SK-N-SH (cell line): ENCODE results near the gene HRH3. TPM values are rescaled to one million over a fixed set of nuclear protein-coding genes. Genes with fewer than 3 reads are reported as not detected.

Experiments used
- CTCF ChIA-PET: fragments of 300-600, 350-600 bp; formaldehyde crosslinking; extraction: SDS; loops from one replicate; lab custom pipeline; 2021; lab: Yijun Ruan, JAX
- POLR2A ChIA-PET: fragments of 350-600 bp; sonication (Branson Sonifier 250); formaldehyde crosslinking; extraction: SDS; loops from one replicate; lab custom pipeline; 2020; ENCODE audit warnings: antibody characterized with exemption, inconsistent platforms; lab: Yijun Ruan, JAX
- DNase-seq: peaks from one replicate; pipeline ENCODE4 v3.0.0; 2012
- H2AFZ ChIP-seq: fragments of 200-600 bp; sonication (generic); 2 replicates; pipeline ENCODE4 v1.8.1; 2016; ENCODE audit warnings: antibody characterized with exemption, mild to moderate bottlenecking, low read depth
- H3F3A ChIP-seq: fragments of 200-600 bp; sonication (generic); replicated peaks from 2 replicates; pipeline ENCODE3; 2016; ENCODE audit warnings: antibody characterized with exemption, mild to moderate bottlenecking; ENCODE audit not compliant: insufficient read depth
- H3K27ac ChIP-seq, 2 experiments: fragments of 200-500 bp in 1 of 2; fragments of 200-600 bp in 1 of 2; sonication (Bioruptor generic) in 1 of 2; sonication (generic), shearing (Covaris generic) in 1 of 2; 2 replicates each; pipeline versions ENCODE4 v1.5.1 to v1.6.1; 2014 to 2016; ENCODE audit warnings: low read depth in 2 of 2, inconsistent platforms in 1 of 2, low read length in 1 of 2, mild to moderate bottlenecking in 1 of 2, mixed read lengths in 1 of 2
- H3K27me3 ChIP-seq: fragments of 200-600 bp; sonication (generic), shearing (Covaris generic); 2 replicates; pipeline ENCODE4 v1.6.1; 2016; ENCODE audit warnings: mixed run types; ENCODE audit not compliant: insufficient read depth
- H3K36me3 ChIP-seq, 2 experiments: fragments of 200-500 bp in 1 of 2; fragments of 200-600 bp in 1 of 2; sonication (Bioruptor generic) in 1 of 2; sonication (generic) in 1 of 2; replicated peaks in 1 of 2; 2 replicates each; pipeline versions ENCODE3 to v1.5.1; 2014 to 2016; ENCODE audit warnings: low read length in 1 of 2, mild to moderate bottlenecking in 1 of 2; ENCODE audit not compliant: insufficient read depth in 2 of 2, control insufficient read depth in 1 of 2
- H3K4me1 ChIP-seq, 2 experiments: fragments of 200-500 bp in 1 of 2; fragments of 200-600 bp in 1 of 2; sonication (Bioruptor generic) in 1 of 2; sonication (generic), shearing (Covaris generic) in 1 of 2; 2 replicates each; pipeline versions ENCODE4 v1.5.1 to v1.6.1; 2014 to 2016; ENCODE audit warnings: low read depth in 1 of 2, low read length in 1 of 2, mixed run types in 1 of 2; ENCODE audit not compliant: insufficient read depth in 2 of 2, control insufficient read depth in 1 of 2
- H3K4me2 ChIP-seq: fragments of 200-600 bp; sonication (generic), shearing (Covaris generic); 2 replicates; pipeline ENCODE4 v1.6.1; 2017; ENCODE audit warnings: mixed run types
- H3K4me3 ChIP-seq, 2 experiments: fragments of 200-500 bp in 1 of 2; fragments of 200-600 bp in 1 of 2; sonication (Bioruptor generic) in 1 of 2; sonication (generic), shearing (Covaris generic) in 1 of 2; 2 replicates each; pipeline versions ENCODE4 v1.5.1 to v1.8.1; 2014 to 2016; ENCODE audit warnings: low read depth in 2 of 2, inconsistent platforms in 1 of 2, low read length in 1 of 2, mild to moderate bottlenecking in 1 of 2, mixed read lengths in 1 of 2, moderate library complexity in 1 of 2
- H3K79me2 ChIP-seq: fragments of 200-600 bp; sonication (generic); 2 replicates; pipeline ENCODE4 v1.8.1; 2017; ENCODE audit warnings: mild to moderate bottlenecking; ENCODE audit not compliant: insufficient read depth
- H3K9ac ChIP-seq: fragments of 200-600 bp; sonication (generic); 2 replicates; pipeline ENCODE4 v1.6.1; 2017; ENCODE audit warnings: mixed run types
- H3K9me2 ChIP-seq: fragments of 200-600 bp; sonication (generic); 2 replicates; pipeline ENCODE4 v1.6.1; 2017; ENCODE audit warnings: mixed run types
- H3K9me3 ChIP-seq: fragments of 200-600 bp; sonication (generic); 2 replicates; pipeline ENCODE4 v1.6.1; 2017; ENCODE audit warnings: mixed run types, mild to moderate bottlenecking, moderate library complexity
- H4K20me1 ChIP-seq: fragments of 200-600 bp; sonication (generic); 2 replicates; pipeline ENCODE4 v1.6.1; 2017; ENCODE audit warnings: mild to moderate bottlenecking, mixed run types; ENCODE audit not compliant: insufficient read depth
- CHD2 ChIP-seq: fragments of 150-350 bp; IDR thresholded peaks from 2 replicates; pipeline ENCODE4 v1.6.1; 2018; ENCODE audit warnings: low read length; ENCODE audit not compliant: partially characterized antibody
- ELF1 ChIP-seq: IDR thresholded peaks from 2 replicates; pipeline ENCODE4 v1.4.0; 2012
- EZH2phosphoT487 ChIP-seq: fragments of 200-600 bp; sonication (generic); IDR thresholded peaks from 2 replicates; pipeline ENCODE4 v1.6.1; 2017; ENCODE audit warnings: low read depth, mixed run types, mild to moderate bottlenecking, antibody characterized with exemption, moderate library complexity, borderline replicate concordance
- FOXJ3 ChIP-seq: sonication (generic); formaldehyde crosslinking; IDR thresholded peaks from 2 replicates; pipeline ENCODE4 v1.5.1; 2020; ENCODE audit warnings: mild to moderate bottlenecking, missing genetic modification reagents
- FOXM1 ChIP-seq: IDR thresholded peaks from 2 replicates; pipeline ENCODE4 v1.4.0; 2012; ENCODE audit warnings: low read depth, mild to moderate bottlenecking
- GABPA ChIP-seq: IDR thresholded peaks from 2 replicates; pipeline ENCODE4 v1.4.0; 2012; ENCODE audit warnings: low read depth, mild to moderate bottlenecking
- JUND ChIP-seq: IDR thresholded peaks from 2 replicates; pipeline ENCODE4 v1.4.0; 2012
- MAX ChIP-seq: IDR thresholded peaks from 2 replicates; pipeline ENCODE4 v1.4.0; 2012; ENCODE audit warnings: low read depth
- NFIC ChIP-seq: IDR thresholded peaks from 2 replicates; pipeline ENCODE4 v1.4.0; 2012; ENCODE audit warnings: borderline replicate concordance
- PBX3 ChIP-seq: IDR thresholded peaks from 2 replicates; pipeline ENCODE4; 2012
- POLR2AphosphoS5 ChIP-seq: IDR thresholded peaks from 2 replicates; pipeline ENCODE4 v1.6.1; 2012; ENCODE audit warnings: low read depth, low read length
- REST ChIP-seq: IDR thresholded peaks from 2 replicates; pipeline ENCODE4 v1.6.1; 2012; ENCODE audit warnings: mild to moderate bottlenecking, low read depth, low read length, moderate library complexity
- SMC3 ChIP-seq: IDR thresholded peaks from 2 replicates; pipeline ENCODE4 v1.6.1; 2012; ENCODE audit warnings: low read depth, low read length, improper control_type of control experiment
- TCF12 ChIP-seq: IDR thresholded peaks from 2 replicates; pipeline ENCODE4 v1.4.0; 2012
- WGBS: methylation state at CpG from one replicate; pipeline ENCODE4 v1.1.6; 2017; ENCODE audit warnings: low lambda C conversion rate; 5-methylcytosine and 5-hydroxymethylcytosine counted together
- polyA plus RNA-seq, 3 experiments: library from polyadenylated mRNA; depleted of rRNA; stranded (reverse); fragments of >200 nt; gene quantifications; 2 replicates each; pipeline ENCODE4 v1.2.3, GENCODE V29; 2012
- TF ChIP-seq, protein P1 (sequence below): fragments of 200-600 bp; sonication (generic); IDR thresholded peaks from 2 replicates; pipeline ENCODE4 v1.6.1; 2017; ENCODE audit warnings: antibody characterized with exemption, mild to moderate bottlenecking, moderate library complexity

HRH3 gene
- polyA plus RNA-seq, 1 of the 3 experiments (the other 2 are of a cell fraction) = 0.02 TPM

DNA sequence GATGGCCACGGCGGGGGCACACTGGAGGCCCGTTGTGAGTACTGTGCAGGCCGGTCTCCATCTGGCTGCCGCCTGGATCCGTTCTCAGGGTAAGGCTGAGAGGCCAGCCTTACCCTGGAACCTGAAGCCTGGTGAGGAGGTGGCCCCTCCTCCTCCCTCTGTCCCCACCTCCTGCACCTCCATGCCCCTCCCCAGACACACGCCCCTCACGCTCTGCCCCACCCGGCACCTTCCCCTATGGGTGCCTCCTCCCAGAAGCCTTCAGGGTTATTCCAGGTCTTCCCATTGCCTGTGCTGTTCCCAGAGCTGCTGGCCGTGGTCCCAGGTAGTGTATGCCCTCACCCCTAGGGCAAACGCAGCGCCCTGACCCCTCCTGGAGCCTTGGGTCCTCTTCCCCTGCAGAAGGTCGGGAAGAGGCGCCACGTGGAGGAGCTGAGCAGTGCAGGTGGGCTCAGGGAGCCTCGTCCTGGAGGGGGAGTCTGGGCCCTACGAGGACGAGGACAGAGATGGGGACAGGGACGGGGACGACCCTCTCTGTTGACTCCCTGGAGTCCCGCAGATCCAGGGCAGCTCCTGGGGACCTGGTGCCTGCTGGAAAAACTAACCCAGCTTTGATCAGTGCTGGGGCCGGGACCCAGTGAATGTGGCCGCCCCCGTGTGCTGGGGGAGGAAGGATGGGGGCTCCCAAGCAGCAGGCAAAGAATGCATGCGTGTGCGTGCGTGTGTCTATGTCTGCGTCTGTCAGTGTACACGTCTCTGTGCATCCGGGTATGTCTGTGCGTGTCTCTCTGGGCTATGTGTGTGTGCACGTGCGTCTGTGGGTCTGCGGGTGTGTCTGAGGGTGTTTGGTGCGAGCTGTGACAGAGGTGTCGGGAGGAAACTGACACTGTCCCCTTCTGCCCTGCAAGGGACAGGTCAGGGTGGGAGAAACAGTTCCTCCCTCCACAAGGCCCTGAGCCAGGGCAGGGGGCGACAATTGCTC is 8.2 kb upstream of the HRH3 start:
- H3K27me3 ChIP-seq = peaks cover 16% of the 10 kb centered on the region; the same call in 1 of the 2 replicates
- H3K4me1 ChIP-seq = peaks cover 0 to 21% of the 10 kb centered on the region in 2 experiments; a peak in 1 of 4 replicates
- no peaks in the 10 kb centered on the region for H4K20me1 ChIP-seq
- ChIA-PET POLR2A (no interaction called here), CTCF (interaction anchor here (0.7 to 1.1 kb wide), 3 partner anchors 8 to 17 kb away, joined by 3 to 4 read pairs (median 3); no protein-coding TSS in a partner anchor)
- no peak overlapping the region for H3K4me3 ChIP-seq
- no peak overlapping the region for H2AFZ ChIP-seq
- TF ChIP-seq SMC3 (no peak), REST (no peak)
- H3K36me3 ChIP-seq = no peaks in the 10 kb centered on the region
- H3K4me2 ChIP-seq = no peak overlapping the region
- no peak overlapping the region for H3K27ac ChIP-seq
- H3K9ac ChIP-seq = no peak overlapping the region
- no peaks in the 10 kb centered on the region for H3K9me2 ChIP-seq
- 74% methylated on average over 27 of the region's 37 CpGs for WGBS
- no peaks in the 10 kb centered on the region for H3K9me3 ChIP-seq
- H3F3A ChIP-seq = peaks cover 7% of the 10 kb centered on the region
- peak; percentile 40 for DNase-seq
- H3K79me2 ChIP-seq = no peaks in the 10 kb centered on the region

- Histone ChIP-seq H3K9ac (no peak overlapping the region), H3K9me3 (no peaks in the 10 kb centered on the region), H4K20me1 (no peaks in the 10 kb centered on the region), H3F3A (peaks cover 7% of the 10 kb centered on the region), H3K4me2 (no peak overlapping the region), H3K36me3 (no peaks in the 10 kb centered on the region), H2AFZ (no peak overlapping the region), H3K27ac (no peak overlapping the region), H3K4me1 (peaks cover 0 to 16% of the 10 kb centered on the region in 2 experiments; a peak in 1 of 4 replicates), H3K9me2 (no peaks in the 10 kb centered on the region), H3K4me3 (no peak overlapping the region), H3K79me2 (no peaks in the 10 kb centered on the region), H3K27me3 (peaks cover 16% of the 10 kb centered on the region; the same call in 1 of the 2 replicates)
- ChIA-PET CTCF (interaction anchor here (0.7 to 1.7 kb wide), 3 partner anchors 9 to 73 kb away, joined by 3 to 6 read pairs (median 4); no protein-coding TSS in a partner anchor), POLR2A (no interaction called here)
- DNase-seq = no peak
- WGBS = 59% methylated on average over 6 of the region's 10 CpGs
- TF ChIP-seq GABPA = no peak
- no peak for TF ChIP-seq NFIC
- no peak for TF ChIP-seq ELF1
- no peak for TF ChIP-seq JUND
- no peak for TF ChIP-seq FOXJ3 (CRISPR knock-in tag)
- TF ChIP-seq EZH2phosphoT487 = no peak
- no peak for TF ChIP-seq PBX3
- TF ChIP-seq, protein P1, sequence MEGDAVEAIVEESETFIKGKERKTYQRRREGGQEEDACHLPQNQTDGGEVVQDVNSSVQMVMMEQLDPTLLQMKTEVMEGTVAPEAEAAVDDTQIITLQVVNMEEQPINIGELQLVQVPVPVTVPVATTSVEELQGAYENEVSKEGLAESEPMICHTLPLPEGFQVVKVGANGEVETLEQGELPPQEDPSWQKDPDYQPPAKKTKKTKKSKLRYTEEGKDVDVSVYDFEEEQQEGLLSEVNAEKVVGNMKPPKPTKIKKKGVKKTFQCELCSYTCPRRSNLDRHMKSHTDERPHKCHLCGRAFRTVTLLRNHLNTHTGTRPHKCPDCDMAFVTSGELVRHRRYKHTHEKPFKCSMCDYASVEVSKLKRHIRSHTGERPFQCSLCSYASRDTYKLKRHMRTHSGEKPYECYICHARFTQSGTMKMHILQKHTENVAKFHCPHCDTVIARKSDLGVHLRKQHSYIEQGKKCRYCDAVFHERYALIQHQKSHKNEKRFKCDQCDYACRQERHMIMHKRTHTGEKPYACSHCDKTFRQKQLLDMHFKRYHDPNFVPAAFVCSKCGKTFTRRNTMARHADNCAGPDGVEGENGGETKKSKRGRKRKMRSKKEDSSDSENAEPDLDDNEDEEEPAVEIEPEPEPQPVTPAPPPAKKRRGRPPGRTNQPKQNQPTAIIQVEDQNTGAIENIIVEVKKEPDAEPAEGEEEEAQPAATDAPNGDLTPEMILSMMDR = no peak
- no peak for TF ChIP-seq MAX
- no peak for TF ChIP-seq REST
- TF ChIP-seq POLR2AphosphoS5 = no peak
- TF ChIP-seq TCF12 = no peak
- no peak for TF ChIP-seq FOXM1
- TF ChIP-seq CHD2 = no peak
Observed at GRCh38 chr20:62227591-62227976, 7.5 kb upstream of the HRH3 start.
